HCT116 (cell line): ENCODE results near the gene LPCAT2. TPM values are rescaled to one million over a fixed set of nuclear protein-coding genes. Genes with fewer than 3 reads are reported as not detected.

Source experiments
- ATAC-seq: fragments of 200-7000 bp; cut with Tn5 transposase; 2 replicates; pipeline ENCODE4 v1.9.1; 2020; ENCODE audit warnings: mild to moderate bottlenecking, moderate library complexity
- BruUV-seq: library from RNA; stranded (reverse); fragments of 400-500 nt; replicated peaks from 2 replicates; lab custom pipeline; 2021; lab: Mats Ljungman, UMichigan
- CTCF ChIA-PET: fragments of 300-600 bp; sonication (Branson Sonifier 250); formaldehyde crosslinking; loops from one replicate; lab custom pipeline; 2021; ENCODE audit warnings: antibody characterized with exemption; lab: Charles Lee
- POLR2A ChIA-PET: fragments of 300-600, 350-600 bp; sonication (Branson Sonifier 250); formaldehyde crosslinking; loops from one replicate; lab custom pipeline; 2021; ENCODE audit warnings: antibody characterized with exemption; lab: Charles Lee
- RAD21 ChIA-PET, 2 experiments: fragments of 300-600 bp; sonication (Branson Sonifier 250); formaldehyde crosslinking; loops; one replicate each; lab custom pipeline; 2023; ENCODE audit warnings: low total read pairs in 2 of 2; ENCODE audit not compliant: uncharacterized antibody in 2 of 2, unreplicated experiment in 2 of 2, low non-redundant PET in 1 of 2; lab: Charles Lee
- DNase-seq: peaks from one replicate; pipeline ENCODE4 v3.0.0-alpha.2; 2010; ENCODE audit warnings: low read depth, low spot score
- H2AFZ ChIP-seq: fragments of 200-600 bp; shearing (Covaris generic), sonication (generic); 2 replicates; pipeline ENCODE4 v1.6.1; 2017; ENCODE audit warnings: low read depth, mixed run types, mixed read lengths, antibody characterized with exemption, low read length; ENCODE audit not compliant: poor library complexity, severe bottlenecking
- H3K27ac ChIP-seq: 2 replicates; pipeline ENCODE4 v1.5.1; 2012; ENCODE audit warnings: low read depth, low read length
- H3K27me3 ChIP-seq: fragments of 200-600 bp; sonication (generic); 2 replicates; pipeline ENCODE4 v1.6.1; 2016; ENCODE audit warnings: mixed run types, low read length, mixed read lengths; ENCODE audit not compliant: insufficient read depth
- H3K36me3 ChIP-seq, 2 experiments: fragments of 200-500 bp in 1 of 2; fragments of 200-600 bp in 1 of 2; sonication (Bioruptor generic) in 1 of 2; sonication (generic) in 1 of 2; 2 replicates each; pipeline versions ENCODE4 v1.5.1 to v1.6.1; 2014 to 2016; ENCODE audit warnings: low read length in 2 of 2, inconsistent platforms in 1 of 2, mixed read lengths in 1 of 2, mixed run types in 1 of 2; ENCODE audit not compliant: insufficient read depth in 2 of 2, control insufficient read depth in 1 of 2
- H3K4me1 ChIP-seq, 2 experiments: fragments of 200-600 bp in 1 of 2; sonication (generic) in 1 of 2; 2 replicates each; pipeline versions ENCODE4 v1.5.1 to v1.6.1; 2012 to 2017; ENCODE audit warnings: low read length in 2 of 2, inconsistent platforms in 1 of 2, mild to moderate bottlenecking in 1 of 2, mixed read lengths in 1 of 2, mixed run types in 1 of 2, moderate library complexity in 1 of 2; ENCODE audit not compliant: insufficient read depth in 2 of 2, control insufficient read depth in 1 of 2
- H3K4me2 ChIP-seq: fragments of 200-600 bp; sonication (generic); 2 replicates; pipeline ENCODE4 v1.6.1; 2017; ENCODE audit warnings: mixed run types, low read length, mixed read lengths
- H3K4me3 ChIP-seq, 2 experiments: fragments of 200-600 bp in 1 of 2; sonication (generic) in 1 of 2; replicated peaks in 1 of 2; 2 replicates each; pipeline ENCODE4 v1.5.1; 2011 to 2016; ENCODE audit warnings: low read length in 2 of 2, control low read depth in 1 of 2, low read depth in 1 of 2, mild to moderate bottlenecking in 1 of 2, mixed read lengths in 1 of 2, mixed run types in 1 of 2
- H3K79me2 ChIP-seq: fragments of 200-600 bp; sonication (generic); 2 replicates; pipeline ENCODE4 v1.6.1; 2017; ENCODE audit warnings: mild to moderate bottlenecking, mixed run types, low read length, moderate library complexity, mixed read lengths; ENCODE audit not compliant: insufficient read depth
- H3K9ac ChIP-seq: fragments of 200-600 bp; sonication (generic); 2 replicates; pipeline ENCODE4 v1.6.1; 2016; ENCODE audit warnings: low read length, mixed read lengths
- H3K9me2 ChIP-seq: fragments of 200-600 bp; sonication (generic), shearing (Covaris generic); 2 replicates; pipeline ENCODE4 v1.6.1; 2017; ENCODE audit warnings: mixed run types, mild to moderate bottlenecking, moderate library complexity; ENCODE audit not compliant: insufficient read depth
- H3K9me3 ChIP-seq, 2 experiments: fragments of 200-500 bp in 1 of 2; fragments of 200-600 bp in 1 of 2; sonication (Bioruptor generic) in 1 of 2; sonication (generic) in 1 of 2; 2 replicates each; pipeline ENCODE4 v1.6.1; 2014 to 2017; ENCODE audit warnings: low read length in 2 of 2, mixed read lengths in 2 of 2, inconsistent platforms in 1 of 2, low read depth in 1 of 2, mild to moderate bottlenecking in 1 of 2, mixed run types in 1 of 2, moderate library complexity in 1 of 2; ENCODE audit not compliant: control insufficient read depth in 1 of 2, insufficient read depth in 1 of 2
- H4K20me1 ChIP-seq: fragments of 200-600 bp; sonication (generic), shearing (Covaris generic); 2 replicates; pipeline ENCODE4 v1.6.1; 2017; ENCODE audit warnings: mixed run types, mild to moderate bottlenecking, moderate library complexity; ENCODE audit not compliant: insufficient read depth
- CEBPB ChIP-seq: IDR thresholded peaks from 2 replicates; pipeline ENCODE4 v1.6.1; 2012; ENCODE audit warnings: low read depth
- EGR1 ChIP-seq: IDR thresholded peaks from 2 replicates; pipeline ENCODE4 v1.6.1; 2012; ENCODE audit warnings: low read depth
- ELF1 ChIP-seq: IDR thresholded peaks from 2 replicates; pipeline ENCODE4 v1.6.1; 2012; ENCODE audit warnings: low read depth, borderline replicate concordance
- EZH2 ChIP-seq: fragments of 200-600 bp; sonication (generic); IDR thresholded peaks from 2 replicates; pipeline ENCODE4 v1.6.1; 2017; ENCODE audit warnings: antibody characterized with exemption, mixed run types
- POLR2A ChIP-seq: IDR thresholded peaks from 2 replicates; pipeline ENCODE4 v1.7.0; 2011; ENCODE audit warnings: borderline replicate concordance; ENCODE audit not compliant: insufficient read depth, insufficient read length; ENCODE audit errors: extremely low read depth
- POLR2AphosphoS5 ChIP-seq: IDR thresholded peaks from 2 replicates; pipeline ENCODE4 v1.6.1; 2011; ENCODE audit warnings: mild to moderate bottlenecking, low read depth, low read length, moderate library complexity
- REST ChIP-seq: IDR thresholded peaks from 2 replicates; pipeline ENCODE4 v1.6.1; 2012; ENCODE audit warnings: low read depth
- SIN3A ChIP-seq: IDR thresholded peaks from 2 replicates; pipeline ENCODE4 v1.6.1; 2012; ENCODE audit warnings: low read depth
- SP1 ChIP-seq: IDR thresholded peaks from 2 replicates; pipeline ENCODE4 v1.6.1; 2012; ENCODE audit warnings: low read depth
- SRF ChIP-seq: IDR thresholded peaks from 2 replicates; pipeline ENCODE4 v1.6.1; 2012; ENCODE audit warnings: low read depth
- TCF7L2 ChIP-seq: IDR thresholded peaks from 2 replicates; pipeline ENCODE4 v1.7.0; 2011; ENCODE audit warnings: borderline replicate concordance, inconsistent platforms; ENCODE audit not compliant: insufficient read depth, insufficient read length; ENCODE audit errors: extremely low read depth
- YY1 ChIP-seq: IDR thresholded peaks from 2 replicates; pipeline ENCODE4 v1.6.1; 2011; ENCODE audit warnings: low read length, low read depth, moderate library complexity, mild to moderate bottlenecking; ENCODE audit not compliant: insufficient replicate concordance; ENCODE audit errors: extremely low read depth
- ZBTB33 ChIP-seq: IDR thresholded peaks from 2 replicates; pipeline ENCODE4 v1.6.1; 2011; ENCODE audit warnings: mild to moderate bottlenecking, low read length, moderate library complexity; ENCODE audit not compliant: insufficient replicate concordance; ENCODE audit errors: extremely low read depth
- ZNF274 ChIP-seq: fragments of 200-500 bp; sonication (Bioruptor generic); IDR thresholded peaks from 2 replicates; pipeline ENCODE4 v1.6.1; 2014; ENCODE audit warnings: mild to moderate bottlenecking, low read depth, low read length, inconsistent platforms
- intact Hi-C: fragments of 100-400 bp; cut with micrococcal nuclease; formaldehyde crosslinking; loops from 2 replicates; pipeline ENCODE4 v1.10.0; 2022
- total RNA-seq: library from RNA; stranded (reverse); gene quantifications from one replicate; pipeline ENCODE4 v1.2.1, GENCODE V29; 2021; ENCODE audit not compliant: unreplicated experiment

LPCAT2 gene
- total RNA-seq, 1 experiment from 2014 or later = 13.1 TPM

- CTCF ChIA-PET = no interaction called here
Observed at GRCh38 chr16:55592306-55592705, 83.4 kb downstream of the LPCAT2 start.

More at GRCh38 chr16:55592306-55592705, 83.4 kb downstream of the LPCAT2 start:
- ChIA-PET RAD21 (no interaction called here), POLR2A (no interaction called here)
- DNase-seq (no peak), ATAC-seq (no peak)
- TF ChIP-seq POLR2AphosphoS5 = no peak
- no peak for TF ChIP-seq SRF
- no peak for TF ChIP-seq CEBPB
- no peak for TF ChIP-seq POLR2A
- no peak for TF ChIP-seq TCF7L2
- TF ChIP-seq ELF1 = no peak
- no peak for TF ChIP-seq REST
- no peak for TF ChIP-seq EGR1
- TF ChIP-seq SP1 = no peak
- no peak for TF ChIP-seq SIN3A
- TF ChIP-seq ZNF274 = no peak
- TF ChIP-seq ZBTB33 = no peak
- no peak for TF ChIP-seq EZH2
- no peak for TF ChIP-seq YY1
- H3K79me2 ChIP-seq = no peaks in the 10 kb centered on the region
- no peak overlapping the region for H3K4me2 ChIP-seq
- no peak overlapping the region for H3K9ac ChIP-seq
- H3K9me2 ChIP-seq = no peaks in the 10 kb centered on the region
- no peaks in the 10 kb centered on the region for H3K4me1 ChIP-seq
- no peaks in the 10 kb centered on the region for H3K9me3 ChIP-seq
- no peak overlapping the region for H3K27ac ChIP-seq
- H3K27me3 ChIP-seq = peaks cover 27% of the 10 kb centered on the region
- BruUV-seq = no TSS peak
- no peak overlapping the region for H2AFZ ChIP-seq
- no peaks in the 10 kb centered on the region for H3K36me3 ChIP-seq
- no peaks in the 10 kb centered on the region for H4K20me1 ChIP-seq
- H3K4me3 ChIP-seq = no peak overlapping the region
- intact Hi-C loops = no loop called here
